Measurements from ENCODE around the gene RBM33. TPM values are rescaled to one million over a fixed set of nuclear protein-coding genes. Genes with fewer than 3 reads are reported as not detected.

The RBM33 gene
- polyA plus RNA-seq, 1 donor (not counting 4 experiments of a cell fraction or from before 2014, with no cell fraction given) = 8.9 TPM

DNA sequence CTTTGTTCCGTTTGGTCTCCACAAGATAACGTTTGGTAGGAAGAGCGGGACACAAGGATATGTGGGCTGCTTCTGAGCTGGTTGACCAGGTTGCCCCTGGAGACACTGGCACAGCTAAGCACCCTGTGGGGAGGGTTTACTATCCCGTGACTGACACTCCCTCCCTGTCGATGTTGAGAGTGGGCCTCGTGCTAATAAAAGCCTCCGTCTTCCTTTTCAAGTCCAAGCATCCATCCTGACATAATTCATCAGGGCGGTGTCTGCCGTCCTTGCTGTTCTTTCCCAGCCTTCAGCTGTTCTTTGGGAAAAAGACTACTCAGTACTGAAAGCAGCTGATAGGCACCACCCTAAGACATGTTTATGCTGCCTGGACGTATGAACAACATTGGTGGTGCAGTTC is 118.2 kb downstream of the RBM33 start:
- dilution Hi-C loops (cut with MboI; ENCODE audit: extremely low pct_ligation_motif_present, low sequenced_read_pairs) = no loop called here
- Histone ChIP-seq H3K4me3 (ENCODE audit: control insufficient read depth in 2 of 3, extremely low read depth in 1 of 3, insufficient read depth in 2 of 3, low read depth in 1 of 3, low read length in 3 of 3) (no peak overlapping the region), H3K36me3 (ENCODE audit: control insufficient read depth in 2 of 2, extremely low read depth in 1 of 2, insufficient read depth in 2 of 2, low read length in 2 of 2) (peaks cover 14 to 28% of the 10 kb centered on the region in 2 experiments), H3K9me1 (ENCODE audit: control insufficient read depth, extremely low read depth, insufficient read depth, low read length) (peaks cover 3% of the 10 kb centered on the region), H3K4me2 (ENCODE audit: control insufficient read depth, extremely low read depth, insufficient read depth, low read depth, low read length) (no peak overlapping the region), H2AFZ (ENCODE audit: control insufficient read depth, low read length) (no peak overlapping the region), H3K9ac (ENCODE audit: control insufficient read depth, extremely low read depth, insufficient read depth, low read length) (no peak overlapping the region), H3K27me3 (ENCODE audit: control insufficient read depth, extremely low read depth, insufficient read depth, low read length) (no peaks in the 10 kb centered on the region), H3K27ac (ENCODE audit: control insufficient read depth, insufficient read depth, low read length) (no peak overlapping the region), H3K9me3 (ENCODE audit: control insufficient read depth, low read depth, low read length) (no peaks in the 10 kb centered on the region), H4K20me1 (ENCODE audit: control insufficient read depth, extremely low read depth, insufficient read depth, low read length) (no peaks in the 10 kb centered on the region), H3K4me1 (ENCODE audit: control insufficient read depth, extremely low read depth, insufficient read depth, low read length) (no peaks in the 10 kb centered on the region), H3K79me2 (ENCODE audit: control insufficient read depth, insufficient read depth, low read length) (peaks cover 38% of the 10 kb centered on the region)
- TF ChIP-seq EZH2 (IDR thresholded peaks at IDR 0.05; ENCODE audit: low read length) = no peak
- TF ChIP-seq, protein P1, sequence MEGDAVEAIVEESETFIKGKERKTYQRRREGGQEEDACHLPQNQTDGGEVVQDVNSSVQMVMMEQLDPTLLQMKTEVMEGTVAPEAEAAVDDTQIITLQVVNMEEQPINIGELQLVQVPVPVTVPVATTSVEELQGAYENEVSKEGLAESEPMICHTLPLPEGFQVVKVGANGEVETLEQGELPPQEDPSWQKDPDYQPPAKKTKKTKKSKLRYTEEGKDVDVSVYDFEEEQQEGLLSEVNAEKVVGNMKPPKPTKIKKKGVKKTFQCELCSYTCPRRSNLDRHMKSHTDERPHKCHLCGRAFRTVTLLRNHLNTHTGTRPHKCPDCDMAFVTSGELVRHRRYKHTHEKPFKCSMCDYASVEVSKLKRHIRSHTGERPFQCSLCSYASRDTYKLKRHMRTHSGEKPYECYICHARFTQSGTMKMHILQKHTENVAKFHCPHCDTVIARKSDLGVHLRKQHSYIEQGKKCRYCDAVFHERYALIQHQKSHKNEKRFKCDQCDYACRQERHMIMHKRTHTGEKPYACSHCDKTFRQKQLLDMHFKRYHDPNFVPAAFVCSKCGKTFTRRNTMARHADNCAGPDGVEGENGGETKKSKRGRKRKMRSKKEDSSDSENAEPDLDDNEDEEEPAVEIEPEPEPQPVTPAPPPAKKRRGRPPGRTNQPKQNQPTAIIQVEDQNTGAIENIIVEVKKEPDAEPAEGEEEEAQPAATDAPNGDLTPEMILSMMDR (optimal IDR thresholded peaks at IDR 0.05 in 1 of 3, IDR thresholded peaks at IDR 0.05 in 1 of 3, conservative IDR thresholded peaks at IDR 0.05 in 1 of 3; ENCODE audit: extremely low read depth in 1 of 3, insufficient read depth in 2 of 3, low read length in 3 of 3) = no peak
- FAIRE-seq (no peak), DNase-seq (ENCODE audit: low read depth, low spot score) (no peak)

DNA sequence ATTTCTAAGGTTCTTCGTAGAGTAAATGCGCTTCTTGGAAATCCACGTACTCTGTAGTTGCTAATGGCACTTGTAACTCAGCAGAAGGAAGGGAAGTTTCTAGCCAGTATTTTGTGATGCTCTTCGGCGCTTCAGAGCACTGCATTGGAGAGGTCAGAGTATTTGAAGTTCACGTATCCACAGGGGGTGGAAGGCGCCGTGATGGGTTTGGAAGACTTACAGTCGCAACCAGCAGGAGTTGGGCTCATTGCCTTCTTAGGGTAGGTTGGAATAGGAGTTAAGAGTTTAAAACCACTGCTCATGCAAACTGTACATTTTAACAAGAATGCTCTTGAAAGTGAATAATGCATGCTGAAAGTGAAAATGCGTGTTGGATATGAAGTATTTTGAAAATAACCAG is 118.7 kb downstream of the RBM33 start:
- no peaks in the 10 kb centered on the region for H3K4me1 ChIP-seq (ENCODE audit: control insufficient read depth, extremely low read depth, insufficient read depth, low read length)
- no peak for TF ChIP-seq EZH2 (IDR thresholded peaks at IDR 0.05; ENCODE audit: low read length)
- TF ChIP-seq, protein P1 (optimal IDR thresholded peaks at IDR 0.05 in 1 of 3, IDR thresholded peaks at IDR 0.05 in 1 of 3, conservative IDR thresholded peaks at IDR 0.05 in 1 of 3; ENCODE audit: extremely low read depth in 1 of 3, insufficient read depth in 2 of 3, low read length in 3 of 3) = no peak
- no peaks in the 10 kb centered on the region for H3K9me3 ChIP-seq (ENCODE audit: control insufficient read depth, low read depth, low read length)
- no peak for DNase-seq (ENCODE audit: low read depth, low spot score)
- no peak overlapping the region for H3K27ac ChIP-seq (ENCODE audit: control insufficient read depth, insufficient read depth, low read length)
- dilution Hi-C loops (cut with MboI; ENCODE audit: extremely low pct_ligation_motif_present, low sequenced_read_pairs) = no loop called here
- no peak overlapping the region for H3K4me3 ChIP-seq (ENCODE audit: control insufficient read depth in 2 of 3, extremely low read depth in 1 of 3, insufficient read depth in 2 of 3, low read depth in 1 of 3, low read length in 3 of 3)
- no peak overlapping the region for H2AFZ ChIP-seq (ENCODE audit: control insufficient read depth, low read length)
- peaks cover 19 to 28% of the 10 kb centered on the region in 2 experiments for H3K36me3 ChIP-seq (ENCODE audit: control insufficient read depth in 2 of 2, extremely low read depth in 1 of 2, insufficient read depth in 2 of 2, low read length in 2 of 2)
- no peak for FAIRE-seq
- no peaks in the 10 kb centered on the region for H3K27me3 ChIP-seq (ENCODE audit: control insufficient read depth, extremely low read depth, insufficient read depth, low read length)
- H4K20me1 ChIP-seq (ENCODE audit: control insufficient read depth, extremely low read depth, insufficient read depth, low read length) = no peaks in the 10 kb centered on the region
- H3K9me1 ChIP-seq (ENCODE audit: control insufficient read depth, extremely low read depth, insufficient read depth, low read length) = peaks cover 3% of the 10 kb centered on the region
- no peak overlapping the region for H3K9ac ChIP-seq (ENCODE audit: control insufficient read depth, extremely low read depth, insufficient read depth, low read length)
- no peak overlapping the region for H3K4me2 ChIP-seq (ENCODE audit: control insufficient read depth, extremely low read depth, insufficient read depth, low read depth, low read length)
- H3K79me2 ChIP-seq (ENCODE audit: control insufficient read depth, insufficient read depth, low read length) = peaks cover 33% of the 10 kb centered on the region
